SH-SY5Y (cell line): ENCODE measurements around the gene ZP2.

Experiments
- GATA2 ChIP-seq: IDR thresholded peaks from 2 replicates; pipeline ENCODE4 v1.6.1; 2011; ENCODE audit warnings: mild to moderate bottlenecking, low read depth, low read length
- GATA3 ChIP-seq: IDR thresholded peaks from 2 replicates; pipeline ENCODE4 v1.6.1; 2011; ENCODE audit warnings: low read depth, mild to moderate bottlenecking, low read length, moderate library complexity

DNA sequence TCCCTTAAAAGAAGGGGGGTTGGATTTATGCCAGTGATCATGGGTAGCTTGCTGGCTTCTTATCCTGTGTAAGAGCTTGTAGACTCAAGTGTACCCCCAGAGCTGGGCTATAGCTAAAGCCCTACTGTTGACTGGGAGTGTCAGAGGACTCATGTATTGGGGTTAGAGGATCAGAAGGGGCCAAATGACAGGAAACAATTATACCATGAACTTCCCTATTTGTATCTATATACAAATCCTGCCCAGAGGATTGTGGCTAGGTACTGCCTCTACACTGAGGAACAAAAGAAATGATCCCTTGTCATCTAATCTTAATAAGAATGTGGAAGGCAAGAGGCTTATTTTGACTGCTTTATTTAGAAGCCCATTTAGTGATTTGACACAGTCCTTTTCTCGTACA lies 14.3 kb downstream of the ZP2 start:
- TF ChIP-seq GATA2, result no peak
- TF ChIP-seq GATA3, result no peak
